Peyer's patch (tissue), 4 donors: Measurements from ENCODE around the gene USP32. TPM values are rescaled to one million over a fixed set of nuclear protein-coding genes. Genes with fewer than 3 reads are reported as not detected.

ENCODE experiments used
- DNase-seq, 3 donors: peaks; one replicate each; pipeline ENCODE4 v3.0.0-alpha.2; 2017 to 2019
- H3K27ac ChIP-seq, 4 donors: fragments of 200-600 bp; sonication (generic); one replicate each; pipeline ENCODE4 v1.5.1; 2016 to 2019
- H3K27me3 ChIP-seq, 2 donors: fragments of 200-600 bp; sonication (generic); one replicate each; pipeline ENCODE4 v1.5.1; 2019
- H3K36me3 ChIP-seq, 3 donors: fragments of 200-600 bp; sonication (generic); one replicate each; pipeline ENCODE4 v1.5.1; 2016 to 2019
- H3K4me1 ChIP-seq, 4 donors: fragments of 200-600 bp; sonication (generic); one replicate each; pipeline ENCODE4 v1.5.1; 2016 to 2019
- H3K4me3 ChIP-seq, 4 donors: fragments of 200-600 bp; sonication (generic); 1 replicate in 3 of 4; 2 replicates in 1 of 4; pipeline ENCODE4 v1.5.1; 2016 to 2019; ENCODE audit warnings: mild to moderate bottlenecking in 1 of 4
- H3K9me3 ChIP-seq, 4 donors: fragments of 200-600 bp; sonication (generic); one replicate each; pipeline ENCODE4 v1.5.1; 2016 to 2019; ENCODE audit warnings: mild to moderate bottlenecking in 1 of 4
- CTCF ChIP-seq, 6 experiments: fragments of 450-650 bp in 4 of 6; fragments of 200-600 bp in 2 of 6; sonication (generic) in 1 of 6; IDR thresholded peaks; one replicate each; pipeline ENCODE4 v1.5.1; 2017 to 2019; ENCODE audit warnings: antibody characterized with exemption in 6 of 6, mild to moderate bottlenecking in 3 of 6, moderate library complexity in 1 of 6
- POLR2A ChIP-seq, 2 donors: fragments of 450-650 bp; IDR thresholded peaks; one replicate each; pipeline ENCODE4 v1.5.1; 2017; ENCODE audit warnings: antibody characterized with exemption in 2 of 2, mild to moderate bottlenecking in 2 of 2, moderate library complexity in 2 of 2
- total RNA-seq, 4 donors: library from RNA; depleted of rRNA; stranded (reverse); fragments of >200 nt; gene quantifications; one replicate each; pipeline ENCODE4 v1.1.0, GENCODE V29; 2016

Gene USP32
- total RNA-seq, 4 donors from 2014 or later: 31.5 to 52.8 (median 48.6) TPM

- Histone ChIP-seq H3K4me3 (no peak overlapping the region), H3K27me3 (peaks cover 0 to 7% of the 10 kb centered on the region in 2 donors)
- no peak for DNase-seq
These were observed 236.5 kb downstream of the USP32 start for GRCh38 chr17:60155427-60155814.

GRCh38 chr17:60154616-60155426, 237.1 kb downstream of the USP32 start:
- H3K4me3 ChIP-seq: no peak overlapping the region
- H3K27ac ChIP-seq: no peak overlapping the region
- no peak for DNase-seq
- H3K36me3 ChIP-seq: no peaks in the 10 kb centered on the region
- H3K27me3 ChIP-seq: peaks cover 0 to 11% of the 10 kb centered on the region in 2 donors
- H3K9me3 ChIP-seq: no peaks in the 10 kb centered on the region
- H3K4me1 ChIP-seq: peaks cover 0 to 17% (median 2%) of the 10 kb centered on the region in 4 donors
- no peak for TF ChIP-seq POLR2A (IDR thresholded peaks at IDR 0.05)
- no peak for TF ChIP-seq CTCF (IDR thresholded peaks at IDR 0.05)

More at GRCh38 chr17:60155427-60155814, 236.5 kb downstream of the USP32 start:
- TF ChIP-seq CTCF (IDR thresholded peaks at IDR 0.05) (no peak), POLR2A (IDR thresholded peaks at IDR 0.05) (no peak)
- no peak overlapping the region for H3K27ac ChIP-seq
- H3K36me3 ChIP-seq: no peaks in the 10 kb centered on the region
- no peaks in the 10 kb centered on the region for H3K9me3 ChIP-seq
- H3K4me1 ChIP-seq: peaks cover 0 to 12% (median 0%) of the 10 kb centered on the region in 4 donors

GRCh38 chr17:60153606-60154390, 238.1 kb downstream of the USP32 start:
- Histone ChIP-seq H3K27me3 (peaks cover 0 to 21% of the 10 kb centered on the region in 2 donors), H3K27ac (no peak overlapping the region), H3K4me1 (peaks cover 0 to 23% (median 4%) of the 10 kb centered on the region in 4 donors), H3K4me3 (no peak overlapping the region), H3K9me3 (no peaks in the 10 kb centered on the region), H3K36me3 (no peaks in the 10 kb centered on the region)
- TF ChIP-seq CTCF (IDR thresholded peaks at IDR 0.05) (no peak), POLR2A (IDR thresholded peaks at IDR 0.05) (no peak)
- DNase-seq: no peak

GRCh38 chr17:60151355-60151754, 240.6 kb downstream of the USP32 start:
- Histone ChIP-seq H3K27ac (no peak overlapping the region), H3K27me3 (peaks cover 0 to 23% of the 10 kb centered on the region in 2 donors), H3K4me1 (peaks cover 0 to 23% (median 4%) of the 10 kb centered on the region in 4 donors), H3K4me3 (no peak overlapping the region), H3K9me3 (no peaks in the 10 kb centered on the region), H3K36me3 (no peaks in the 10 kb centered on the region)
- no peak for TF ChIP-seq CTCF (IDR thresholded peaks at IDR 0.05)
- no peak for TF ChIP-seq POLR2A (IDR thresholded peaks at IDR 0.05)
- no peak for DNase-seq

GRCh38 chr17:60149691-60150582, 242.0 kb downstream of the USP32 start, which contains the start of gene CA4:
TSS of gene CA4 (plus strand) at chr17:60149973. CDS start at chr17:60150035, 62 bp downstream.
- Histone ChIP-seq H3K4me3 (peak within 1 kb of the TSS in 3 of 4 donors; percentile 22 to 34 (median 32)), H3K27me3 (peaks cover 0 to 25% of the 10 kb centered on the region in 2 donors), H3K36me3 (no peaks in the 10 kb centered on the region), H3K4me1 (peaks cover 0 to 23% (median 4%) of the 10 kb centered on the region in 4 donors), H3K9me3 (no peaks in the 10 kb centered on the region), H3K27ac (no peak within 1 kb of the TSS)
- TF ChIP-seq CTCF (IDR thresholded peaks at IDR 0.05) (no peak), POLR2A (IDR thresholded peaks at IDR 0.05) (no peak)
- no peak for DNase-seq
